Activated CD8-positive, alpha-beta memory T cell treated with anti-CD3 and anti-CD28 coated beads, Interleukin-2, amount 50 U/mL, for 4 hours (primary cell): ENCODE measurements around the gene CDH18.

ENCODE experiments used
- DNase-seq: peaks from one replicate; pipeline ENCODE4 v3.0.0-alpha.2; 2020

The CDH18 gene

DNA sequence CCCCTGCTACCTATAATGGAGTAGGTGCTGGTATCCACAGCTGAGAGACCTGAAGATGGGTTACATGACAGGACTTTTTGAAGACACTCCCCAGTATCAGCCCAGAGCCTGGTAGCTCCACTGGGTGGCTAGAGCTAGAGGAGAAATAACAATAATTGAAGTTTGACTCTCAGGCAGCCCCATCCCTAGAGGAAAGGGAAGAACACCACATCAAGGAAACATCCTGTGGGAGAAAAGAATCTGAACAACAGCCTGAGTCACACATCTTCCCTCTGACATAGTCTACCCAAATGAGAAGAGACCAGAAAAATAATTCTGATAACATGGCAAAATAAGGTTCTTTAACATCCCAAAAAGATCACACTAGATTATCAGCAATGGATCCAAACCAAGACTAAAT is 432.1 kb downstream of the CDH18 start:
- DNase-seq: no peak

DNA sequence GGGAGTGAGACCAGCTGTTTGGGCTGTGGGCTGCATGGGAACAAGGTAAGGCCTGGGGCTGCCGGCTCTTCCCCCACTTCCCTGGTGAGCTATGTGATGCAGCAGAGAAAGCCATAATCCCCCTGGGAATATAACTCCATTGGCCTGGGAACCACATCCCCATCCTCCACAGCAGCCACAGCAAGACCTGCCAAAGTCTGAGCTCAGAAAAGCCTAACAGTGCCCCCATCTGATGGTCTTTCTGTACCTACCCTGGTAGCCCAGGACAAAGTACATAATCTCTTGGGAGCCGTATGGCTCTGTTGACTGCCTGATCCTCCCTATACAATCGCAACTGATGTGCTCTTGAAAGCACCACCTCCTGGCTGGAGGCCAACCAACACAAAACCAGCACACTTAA is 432.6 kb downstream of the CDH18 start:
- no peak for DNase-seq

DNA sequence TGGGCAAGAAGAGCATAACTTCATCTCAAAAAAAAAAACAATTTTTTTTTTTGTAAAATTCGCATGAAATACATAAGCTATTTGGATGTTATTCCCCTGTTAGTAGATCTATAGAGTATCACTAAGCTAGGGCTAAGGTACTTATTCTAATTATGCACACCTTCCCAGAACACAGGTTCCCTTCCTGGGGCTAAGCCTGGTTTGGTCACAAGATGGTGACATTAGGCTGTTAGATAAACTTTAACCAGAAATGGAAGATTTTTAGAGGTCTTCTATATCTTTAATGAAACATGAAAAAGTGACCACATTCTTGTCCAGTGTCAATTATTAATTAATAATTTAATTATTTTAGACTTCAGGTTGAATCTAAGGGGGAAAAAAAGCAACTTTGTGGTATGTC is 433.5 kb downstream of the CDH18 start:
- no peak for DNase-seq

DNA sequence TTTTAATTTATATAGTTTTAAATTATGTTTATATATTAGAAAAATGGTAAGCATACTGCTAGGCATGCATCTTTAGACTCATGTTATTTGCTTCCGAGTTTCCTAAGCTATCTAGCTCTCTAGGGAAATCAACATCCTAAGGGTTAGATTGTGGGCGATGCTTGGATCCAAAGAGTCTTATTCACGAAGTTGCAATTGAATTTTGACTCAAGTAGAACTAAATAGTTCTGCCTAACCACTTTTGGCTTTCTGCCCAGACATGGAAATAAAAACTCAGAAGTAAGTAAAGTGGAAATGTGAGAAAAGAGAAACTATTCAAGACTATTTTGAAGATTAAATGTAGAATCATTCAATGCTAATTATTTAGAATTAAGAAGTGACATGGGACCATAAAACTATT is 440.4 kb downstream of the CDH18 start:
- no peak for DNase-seq

DNA sequence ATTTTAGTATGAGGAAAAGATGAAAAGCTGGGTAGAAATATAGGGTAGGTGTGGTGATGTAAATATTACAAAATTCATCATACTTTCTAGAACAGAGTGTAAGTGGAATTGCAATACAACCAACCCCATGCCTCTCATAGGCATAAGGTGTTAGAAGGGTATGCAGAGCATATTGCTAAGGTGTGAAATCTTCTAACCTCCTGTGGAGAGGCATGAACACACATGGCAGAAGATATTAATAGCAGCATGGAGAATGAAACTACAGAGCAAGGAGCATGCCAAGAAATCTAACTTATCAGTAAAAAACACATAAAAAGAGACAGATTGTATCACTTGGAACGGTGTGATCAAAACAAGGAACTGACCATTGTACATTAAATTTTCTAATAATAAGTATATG is 441.5 kb downstream of the CDH18 start:
- no peak for DNase-seq

DNA sequence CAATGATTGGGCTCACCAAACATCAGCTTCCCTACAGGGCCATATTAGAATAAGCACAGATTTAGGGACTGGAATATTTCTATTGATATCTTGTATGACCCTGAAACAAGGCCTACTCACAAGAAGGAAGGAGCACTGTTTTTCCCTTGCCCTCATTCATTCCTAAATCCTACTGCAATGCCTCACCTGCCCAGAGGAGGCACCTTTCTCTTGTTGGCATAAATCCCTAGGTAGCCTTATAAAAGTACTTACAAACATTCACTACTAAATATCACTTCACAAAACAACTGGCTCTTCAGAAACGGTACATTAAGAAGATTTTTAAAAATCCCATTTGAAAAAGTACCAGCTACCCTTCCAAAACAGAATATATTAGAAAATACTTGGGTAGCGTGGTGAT is 449.4 kb downstream of the CDH18 start:
- DNase-seq: no peak

DNA sequence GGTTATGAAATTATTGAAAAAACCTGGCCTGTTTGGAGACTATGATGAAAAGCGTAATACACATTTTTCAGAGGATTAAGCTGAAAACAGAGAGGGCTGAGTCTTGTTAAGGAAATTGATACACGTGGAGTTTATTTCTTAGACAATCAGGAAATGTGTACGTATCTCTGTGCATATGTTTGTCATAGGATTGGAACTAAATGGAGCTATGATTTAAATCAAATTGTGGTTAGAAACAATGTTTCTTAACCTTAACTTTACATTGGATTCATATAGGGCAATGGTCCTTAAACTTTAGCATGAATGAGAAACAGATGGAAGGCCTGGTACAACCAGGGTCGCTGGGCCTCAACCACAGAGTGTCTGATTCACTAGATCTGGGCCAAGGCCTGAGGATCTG is 451.6 kb downstream of the CDH18 start:
- no peak for DNase-seq

DNA sequence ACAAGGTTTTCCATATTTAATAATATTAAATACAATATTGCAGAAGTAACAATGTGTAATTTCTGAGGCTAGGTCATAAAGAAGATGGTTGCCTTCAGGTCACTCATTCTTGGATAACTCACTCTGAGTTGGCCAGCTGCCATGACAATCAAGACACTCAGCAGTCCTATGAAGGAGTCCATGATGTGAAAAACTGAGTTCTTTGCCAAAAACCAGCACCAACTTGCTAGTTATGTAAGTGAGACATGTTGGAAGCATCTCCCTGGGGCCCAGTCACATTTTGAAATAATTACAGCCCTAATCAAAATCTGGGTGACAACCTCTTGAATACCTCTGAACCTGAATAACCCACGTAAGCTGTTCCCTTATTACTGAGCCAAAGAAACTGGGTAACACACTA is 453.2 kb downstream of the CDH18 start:
- no peak for DNase-seq

DNA sequence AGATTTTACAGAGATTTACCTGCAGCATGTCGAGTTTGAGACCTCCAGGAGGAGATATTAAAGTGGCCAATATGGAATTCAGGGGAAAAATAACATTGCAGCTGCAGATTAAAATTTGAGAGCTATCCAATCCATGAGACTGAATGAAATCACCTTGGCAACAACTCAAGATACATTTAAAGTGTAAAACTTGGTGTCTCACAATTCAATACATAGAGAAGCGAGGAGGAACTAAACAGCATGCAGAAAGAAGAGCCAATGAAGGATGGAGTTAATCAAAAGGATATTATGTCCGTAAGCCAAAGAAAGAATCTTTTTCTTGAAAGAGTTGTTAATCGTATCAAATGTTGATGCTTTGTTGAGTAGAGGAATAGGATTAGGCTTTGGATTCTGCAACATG is 455.1 kb downstream of the CDH18 start:
- no peak for DNase-seq

DNA sequence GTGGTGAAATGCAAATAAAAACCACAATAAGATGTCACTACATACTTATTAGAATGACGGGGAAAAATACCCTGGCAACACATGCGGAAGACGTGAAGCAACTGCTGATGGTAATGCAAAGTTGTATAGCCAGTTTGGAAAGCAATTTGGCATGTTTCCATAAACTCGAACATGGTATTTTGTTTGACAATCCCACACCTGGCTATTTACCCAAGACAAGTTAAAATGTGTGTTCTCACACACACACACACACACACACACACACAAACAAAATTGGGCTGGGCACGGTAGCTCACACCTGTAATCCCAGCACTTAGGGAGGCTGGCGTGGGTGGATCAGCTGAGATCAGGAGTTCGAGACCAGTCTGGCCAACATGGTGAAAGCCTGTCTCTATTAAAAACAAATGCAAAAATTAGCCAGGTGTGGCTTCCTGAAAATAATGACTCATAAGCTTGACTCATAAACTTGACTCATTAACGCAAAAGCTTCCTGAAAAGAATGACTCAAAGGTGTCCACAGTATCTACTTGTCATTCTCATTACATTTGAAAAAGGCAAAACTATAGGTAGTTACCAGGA is 456.5 kb downstream of the CDH18 start:
- no peak for DNase-seq

DNA sequence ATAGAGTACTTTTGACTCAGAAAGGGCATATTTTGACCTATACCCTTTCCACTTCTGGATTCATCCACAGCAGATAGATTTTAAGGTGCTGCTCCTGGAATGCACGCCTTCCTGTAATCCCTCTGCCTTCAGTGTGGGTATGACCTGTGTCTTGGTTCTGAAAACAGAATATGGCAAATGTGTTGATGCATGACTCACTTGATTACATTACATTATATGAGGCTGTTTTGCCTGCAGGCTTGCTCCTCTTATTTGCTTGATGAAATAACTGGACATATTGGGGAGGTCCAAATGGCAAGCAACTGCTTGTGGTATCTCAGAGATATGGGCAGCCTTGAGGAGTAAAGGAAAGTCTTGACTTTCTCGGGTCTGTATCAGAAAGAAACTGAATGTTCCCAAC is 468.6 kb downstream of the CDH18 start:
- no peak for DNase-seq

DNA sequence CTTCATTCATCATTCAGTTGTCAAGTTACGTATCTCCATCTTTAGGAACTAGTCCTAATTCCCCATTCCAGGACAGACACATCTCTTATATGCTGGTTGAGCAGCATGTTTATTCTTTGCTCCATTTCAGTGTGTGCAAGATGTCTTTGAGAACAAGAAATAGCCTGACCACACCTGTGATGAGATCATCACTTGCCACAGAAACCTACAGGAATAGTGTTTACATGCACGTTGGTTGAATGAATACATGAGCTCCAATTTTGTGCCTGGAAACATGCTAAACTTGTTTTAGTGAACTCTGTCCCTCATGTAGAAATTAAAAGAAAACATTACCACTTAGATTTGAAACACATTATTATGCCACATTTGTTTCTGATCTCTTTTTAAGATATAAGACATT is 489.1 kb downstream of the CDH18 start:
- DNase-seq: no peak

DNA sequence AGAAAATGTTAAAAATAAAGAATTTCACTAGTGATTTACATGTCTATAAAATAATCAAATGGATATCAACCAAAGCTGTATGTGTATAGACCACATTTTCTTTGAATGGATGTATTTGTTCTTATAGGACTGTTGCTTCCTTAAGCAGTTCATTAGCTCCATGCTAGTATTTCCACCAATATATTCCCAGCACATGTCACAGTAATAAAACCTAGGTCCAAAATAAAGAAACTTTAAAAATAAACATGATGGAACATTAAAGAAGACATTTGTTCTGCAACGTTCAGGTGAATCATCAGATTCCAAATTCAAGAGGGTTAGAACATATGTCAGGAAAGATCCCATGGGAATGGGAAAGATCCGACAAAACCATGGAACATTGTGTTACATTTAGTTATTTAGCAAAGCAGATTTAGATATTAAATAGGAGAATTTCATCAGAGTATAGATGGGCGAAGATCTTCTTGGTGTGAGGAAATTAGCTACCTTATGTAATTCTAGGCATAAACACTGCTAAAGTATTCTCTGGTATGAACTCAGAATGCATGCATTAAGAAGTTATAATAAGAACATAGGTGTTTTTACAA is 490.7 kb downstream of the CDH18 start:
- DNase-seq: no peak

DNA sequence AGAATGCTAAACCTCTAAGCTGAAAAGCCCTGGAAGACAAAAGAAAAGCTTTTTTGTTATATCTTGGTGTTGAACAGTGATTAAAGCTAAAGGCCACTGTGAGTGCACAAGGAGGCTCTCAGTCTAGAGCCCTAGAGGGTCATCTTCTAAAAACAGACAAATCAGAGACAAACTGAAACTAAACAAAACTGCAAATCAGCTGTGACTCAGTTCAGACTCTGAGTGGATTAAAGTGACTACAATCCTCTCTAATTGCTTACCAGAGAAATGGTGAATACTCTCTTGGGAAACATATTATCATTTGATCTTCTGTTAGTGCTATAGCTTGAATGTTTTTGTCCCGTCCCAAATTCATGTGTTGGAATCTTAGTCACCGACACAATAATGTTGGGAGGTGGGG is 491.9 kb downstream of the CDH18 start:
- no peak for DNase-seq

DNA sequence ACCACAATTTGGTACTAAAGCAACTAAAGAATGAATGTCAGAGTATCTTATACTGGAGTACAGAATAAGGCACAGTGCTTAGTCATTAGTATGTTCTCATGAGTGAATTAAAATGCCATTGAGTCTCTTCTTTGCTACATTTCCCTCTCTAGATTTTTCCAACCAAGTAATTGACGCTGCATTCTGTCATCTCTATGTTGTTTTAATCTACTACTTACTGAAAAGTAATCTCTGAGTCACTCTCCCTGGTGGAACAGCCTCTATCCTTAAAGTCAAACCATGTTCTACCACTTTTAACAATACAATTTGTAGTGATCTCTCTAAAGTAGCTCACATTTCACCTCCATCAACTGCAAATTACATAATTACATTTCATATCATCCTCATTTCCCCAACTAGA is 495.1 kb downstream of the CDH18 start:
- DNase-seq: no peak

DNA sequence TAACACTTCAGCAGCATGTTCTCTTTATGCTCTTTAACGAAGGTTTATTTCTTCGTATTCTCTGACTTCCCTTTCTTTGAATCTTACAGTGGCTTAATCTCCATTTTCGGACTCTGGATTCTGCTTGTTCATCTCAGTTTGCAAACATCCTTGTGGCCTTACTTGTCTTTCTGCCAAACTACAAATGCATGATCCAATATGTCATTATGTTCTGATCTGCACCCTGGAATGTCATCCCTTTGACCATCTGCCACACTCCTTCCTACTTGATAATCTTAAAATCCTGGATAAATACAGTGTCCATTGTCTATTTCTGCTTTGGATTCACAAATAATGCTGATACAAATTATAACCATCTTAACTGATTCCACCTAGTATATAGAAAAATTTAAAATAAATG is 499.2 kb downstream of the CDH18 start:
- DNase-seq: no peak

DNA sequence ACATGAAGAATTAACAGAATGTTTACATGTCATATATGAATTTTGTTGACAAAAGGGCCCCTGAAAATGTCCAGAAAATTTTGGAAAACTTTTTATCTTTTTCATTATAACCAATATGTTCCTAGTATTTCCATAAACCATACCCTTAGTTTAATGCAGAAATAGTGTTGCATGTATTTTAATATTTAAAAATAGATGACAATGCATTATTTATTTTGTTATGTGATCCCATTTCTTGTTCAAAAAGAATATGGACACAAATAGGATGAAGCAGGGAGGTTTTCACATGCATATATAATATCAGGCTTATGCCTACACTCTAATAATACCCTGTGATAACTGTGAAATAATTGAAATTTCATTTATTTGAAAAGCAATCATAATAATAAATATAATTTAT is 500.5 kb downstream of the CDH18 start:
- no peak for DNase-seq

DNA sequence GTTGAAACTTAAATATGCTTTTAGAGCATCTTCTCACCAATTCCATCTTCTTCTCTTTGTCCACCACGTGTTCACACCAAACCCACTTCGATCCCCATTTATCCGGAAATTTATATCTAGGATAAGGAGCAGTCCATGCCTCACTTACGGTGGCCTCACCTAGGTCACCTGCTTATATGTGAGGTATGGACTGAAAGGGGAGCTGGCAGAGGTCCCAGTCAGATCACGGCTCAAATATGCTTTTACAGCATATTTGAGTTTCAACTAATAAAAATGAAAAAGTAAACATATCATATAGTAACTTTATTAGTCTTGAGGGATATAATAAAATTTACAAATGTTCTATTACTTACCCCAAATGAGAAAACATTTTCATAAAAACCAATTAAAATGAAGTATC is 508.4 kb downstream of the CDH18 start:
- no peak for DNase-seq

DNA sequence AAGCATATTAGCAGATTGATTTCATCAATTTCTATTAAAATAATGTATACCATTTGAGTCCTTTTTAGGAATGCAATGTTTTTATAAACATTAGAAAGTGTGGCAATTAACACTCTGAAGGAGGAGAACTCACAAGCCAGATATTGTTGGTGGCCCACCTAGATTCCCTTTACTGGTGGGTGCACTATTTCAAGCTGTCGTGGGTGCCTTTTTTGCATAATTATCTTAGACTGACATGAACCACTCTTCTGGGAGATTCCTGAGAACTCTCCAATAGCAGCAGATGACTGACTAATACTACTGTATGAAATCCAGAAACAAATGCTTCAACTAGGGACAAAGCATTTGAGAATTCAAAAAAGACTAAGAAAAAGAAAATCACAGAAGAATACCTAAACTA is 526.0 kb downstream of the CDH18 start:
- no peak for DNase-seq

DNA sequence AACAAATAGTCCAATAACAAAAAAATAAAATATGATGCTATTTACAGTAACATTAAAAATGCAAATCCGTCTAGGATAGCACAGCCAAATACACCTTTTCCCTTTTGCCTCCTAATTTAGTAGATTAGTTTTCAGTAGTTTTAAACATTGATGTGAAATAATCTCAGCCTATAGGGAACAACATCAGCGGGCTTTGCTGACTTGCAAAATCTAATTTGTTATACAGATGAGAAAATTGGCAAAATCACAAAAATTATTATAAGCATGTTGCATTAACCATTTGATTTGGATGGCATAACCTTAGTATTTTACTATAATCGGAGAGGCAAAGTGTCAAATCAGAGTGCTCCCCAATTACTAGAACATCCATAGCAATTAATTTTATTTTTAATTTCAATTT is 563.5 kb downstream of the CDH18 start:
- DNase-seq: no peak
